Calu3 (cell line): ENCODE measurements around the gene SMC1A. TPM values are rescaled to one million over a fixed set of nuclear protein-coding genes. Genes with fewer than 3 reads are reported as not detected.

Source experiments
- BruUV-seq: library from RNA; stranded (reverse); fragments of 400-500 nt; replicated peaks from 2 replicates; lab custom pipeline; 2021; lab: Mats Ljungman, UMichigan
- CTCF ChIA-PET: fragments of 300-600 bp; sonication (Branson Sonifier 250); formaldehyde crosslinking; loops from one replicate; lab custom pipeline; 2022; ENCODE audit warnings: antibody characterized with exemption; lab: Charles Lee
- DNase-seq: peaks from one replicate; pipeline ENCODE4 v3.0.0; 2022
- H3K27ac Mint-ChIP-seq: one replicate; pipeline ENCODE4 v1.8.0; 2022; ENCODE audit warnings: mixed read lengths; ENCODE audit not compliant: unreplicated experiment
- H3K27me3 Mint-ChIP-seq: one replicate; pipeline ENCODE4 v1.8.0; 2022; ENCODE audit warnings: mixed read lengths; ENCODE audit not compliant: unreplicated experiment
- H3K36me3 Mint-ChIP-seq: one replicate; pipeline ENCODE4 v1.8.0; 2022; ENCODE audit warnings: mild to moderate bottlenecking, moderate library complexity, mixed read lengths; ENCODE audit not compliant: insufficient read depth, unreplicated experiment
- H3K4me1 Mint-ChIP-seq: one replicate; pipeline ENCODE4 v1.8.0; 2022; ENCODE audit warnings: mild to moderate bottlenecking, low read depth, mixed read lengths; ENCODE audit not compliant: unreplicated experiment
- H3K4me3 Mint-ChIP-seq: one replicate; pipeline ENCODE4 v1.8.0; 2022; ENCODE audit warnings: mild to moderate bottlenecking, low read depth, moderate library complexity, mixed read lengths; ENCODE audit not compliant: unreplicated experiment
- H3K9me3 Mint-ChIP-seq: one replicate; pipeline ENCODE4 v1.8.0; 2022; ENCODE audit warnings: low read depth, mixed read lengths; ENCODE audit not compliant: unreplicated experiment
- CTCF ChIP-seq: fragments of 200-600 bp; IDR thresholded peaks from one replicate; pipeline ENCODE4 v1.8.0; 2022; ENCODE audit warnings: antibody characterized with exemption; ENCODE audit not compliant: unreplicated experiment
- intact Hi-C: fragments of 100-400 bp; cut with micrococcal nuclease; formaldehyde crosslinking; loops from one replicate; pipeline ENCODE4 v1.10.0; 2022; ENCODE audit not compliant: unreplicated experiment
- total RNA-seq: library from RNA; stranded (reverse); gene quantifications from 2 replicates; pipeline ENCODE4 v1.2.3, GENCODE V29; 2022

SMC1A gene
- total RNA-seq, 1 experiment from 2014 or later: 100 TPM

GRCh38 chrX:53379747-53380146 lies 42.7 kb downstream of the SMC1A start:
- Mint-ChIP-seq H3K36me3 (peaks cover 24% of the 10 kb centered on the region), H3K27ac (no peak overlapping the region), H3K9me3 (no peaks in the 10 kb centered on the region), H3K4me3 (no peak overlapping the region), H3K4me1 (no peaks in the 10 kb centered on the region), H3K27me3 (no peaks in the 10 kb centered on the region)
- intact Hi-C loops: no loop called here
- CTCF ChIA-PET: no interaction called here
- no peak for TF ChIP-seq CTCF
- BruUV-seq: no TSS peak
- no peak for DNase-seq

- BruUV-seq: no TSS peak
- no peaks in the 10 kb centered on the region for H3K27me3 Mint-ChIP-seq
- no peak overlapping the region for H3K4me3 Mint-ChIP-seq
- TF ChIP-seq CTCF: no peak
- no peaks in the 10 kb centered on the region for H3K4me1 Mint-ChIP-seq
- intact Hi-C loops: no loop called here
- H3K9me3 Mint-ChIP-seq: no peaks in the 10 kb centered on the region
- H3K27ac Mint-ChIP-seq: no peak overlapping the region
- CTCF ChIA-PET: interaction anchor here (0.6 kb wide), 1 partner anchor 196 kb away, joined by 3 read pairs; no protein-coding TSS in a partner anchor
- peaks cover 24% of the 10 kb centered on the region for H3K36me3 Mint-ChIP-seq
- DNase-seq: no peak
Observed at GRCh38 chrX:53379008-53379710, 43.3 kb downstream of the SMC1A start.

- Mint-ChIP-seq H3K36me3 (peaks cover 16% of the 10 kb centered on the region), H3K27ac (no peak overlapping the region), H3K4me1 (no peaks in the 10 kb centered on the region), H3K4me3 (no peak overlapping the region), H3K9me3 (no peaks in the 10 kb centered on the region), H3K27me3 (no peaks in the 10 kb centered on the region)
- TF ChIP-seq CTCF: no peak
- no TSS peak for BruUV-seq
- no peak for DNase-seq
- intact Hi-C loops: no loop called here
- CTCF ChIA-PET: no interaction called here
Observed at GRCh38 chrX:53377464-53377863, 45.0 kb downstream of the SMC1A start.

- no peak for DNase-seq
- no peak overlapping the region for H3K27ac Mint-ChIP-seq
- TF ChIP-seq CTCF: no peak
- H3K36me3 Mint-ChIP-seq: peaks cover 16% of the 10 kb centered on the region
- H3K4me3 Mint-ChIP-seq: no peak overlapping the region
- CTCF ChIA-PET: no interaction called here
- no peaks in the 10 kb centered on the region for H3K27me3 Mint-ChIP-seq
- intact Hi-C loops: no loop called here
- no peaks in the 10 kb centered on the region for H3K9me3 Mint-ChIP-seq
- BruUV-seq: no TSS peak
- H3K4me1 Mint-ChIP-seq: no peaks in the 10 kb centered on the region
Observed at GRCh38 chrX:53376888-53377287, 45.6 kb downstream of the SMC1A start.
